ENCODE data around the gene NUB1.

- no peak for TF ChIP-seq GATA2 (IDR thresholded peaks at IDR 0.05; ENCODE audit: low read depth, low read length)
- no peak for TF ChIP-seq GATA3 (IDR thresholded peaks at IDR 0.05; ENCODE audit: low read depth, low read length)
These were observed 39.4 kb downstream of the NUB1 start for GRCh38 chr7:151381098-151381347.
